Measurements from ENCODE around the gene ENHO. TPM values are rescaled to one million over a fixed set of nuclear protein-coding genes. Genes with fewer than 3 reads are reported as not detected.

ENHO gene
- total RNA-seq, 2 experiments from 2014 or later: 0.45 TPM; not detected in 1

GRCh38 chr9:34558919-34559623, 36.3 kb upstream of the ENHO start:
- Mint-ChIP-seq H3K27ac (no peak overlapping the region), H3K4me3 (no peak overlapping the region), H3K27me3 (peaks cover 64% of the 10 kb centered on the region), H3K4me1 (ENCODE audit: low read depth) (no peaks in the 10 kb centered on the region), H3K36me3 (ENCODE audit: low read depth) (no peaks in the 10 kb centered on the region), H3K9me3 (no peaks in the 10 kb centered on the region)
- no peak for TF ChIP-seq CTCF (IDR thresholded peaks at IDR 0.05)
- DNase-seq: no peak
- ATAC-seq (ENCODE audit: poor library complexity): no peak
- ChIA-PET CTCF (no interaction called here), POLR2A (no interaction called here)
- no peak overlapping the region for H3K27ac ChIP-seq (ENCODE audit: low read depth in 1 of 2, low read length in 2 of 2)
- intact Hi-C loops (cut with DNase I, micrococcal nuclease): no loop called here
- H3K4me3 ChIP-seq (ENCODE audit: low read length): no peak overlapping the region
- no peaks in the 10 kb centered on the region for H3K4me1 ChIP-seq (ENCODE audit: insufficient read depth, low read length)
- no peaks in the 10 kb centered on the region for H3K36me3 ChIP-seq (ENCODE audit: insufficient read depth, low read length)
- H3K27me3 ChIP-seq (ENCODE audit: control insufficient read depth in 1 of 2, insufficient read depth in 2 of 2, low read length in 2 of 2): peaks cover 14 to 22% of the 10 kb centered on the region in 2 experiments
- H3K9me3 ChIP-seq (ENCODE audit: control insufficient read depth in 1 of 2, insufficient read depth in 1 of 2, low read length in 2 of 2): peaks cover 0 to 11% of the 10 kb centered on the region in 2 experiments

GRCh38 chr9:34558364-34558763, 35.6 kb upstream of the ENHO start:
- Mint-ChIP-seq H3K4me1 (ENCODE audit: low read depth) (no peaks in the 10 kb centered on the region), H3K36me3 (ENCODE audit: low read depth) (no peaks in the 10 kb centered on the region), H3K4me3 (no peak overlapping the region), H3K27me3 (peaks cover 58% of the 10 kb centered on the region), H3K27ac (no peak overlapping the region), H3K9me3 (no peaks in the 10 kb centered on the region)
- Histone ChIP-seq H3K27me3 (ENCODE audit: control insufficient read depth in 1 of 2, insufficient read depth in 2 of 2, low read length in 2 of 2) (peaks cover 14 to 22% of the 10 kb centered on the region in 2 experiments), H3K4me3 (ENCODE audit: low read length) (no peak overlapping the region), H3K4me1 (ENCODE audit: insufficient read depth, low read length) (no peaks in the 10 kb centered on the region), H3K36me3 (ENCODE audit: insufficient read depth, low read length) (no peaks in the 10 kb centered on the region), H3K9me3 (ENCODE audit: control insufficient read depth in 1 of 2, insufficient read depth in 1 of 2, low read length in 2 of 2) (peaks cover 0 to 11% of the 10 kb centered on the region in 2 experiments), H3K27ac (ENCODE audit: low read depth in 1 of 2, low read length in 2 of 2) (no peak overlapping the region)
- intact Hi-C loops (cut with DNase I, micrococcal nuclease): no loop called here
- POLR2A ChIA-PET: no interaction called here
- ATAC-seq (ENCODE audit: poor library complexity) (no peak), DNase-seq (no peak)
- CTCF ChIA-PET: no interaction called here
- TF ChIP-seq CTCF (IDR thresholded peaks at IDR 0.05): no peak

GRCh38 chr9:34557426-34558321, 34.9 kb upstream of the ENHO start:
- peaks cover 51% of the 10 kb centered on the region for H3K27me3 Mint-ChIP-seq
- DNase-seq (no peak), ATAC-seq (ENCODE audit: poor library complexity) (no peak)
- H3K27ac ChIP-seq (ENCODE audit: low read depth in 1 of 2, low read length in 2 of 2): no peak overlapping the region
- POLR2A ChIA-PET: no interaction called here
- no peaks in the 10 kb centered on the region for H3K36me3 Mint-ChIP-seq (ENCODE audit: low read depth)
- no peaks in the 10 kb centered on the region for H3K4me1 ChIP-seq (ENCODE audit: insufficient read depth, low read length)
- peaks cover 0 to 11% of the 10 kb centered on the region in 2 experiments for H3K9me3 ChIP-seq (ENCODE audit: control insufficient read depth in 1 of 2, insufficient read depth in 1 of 2, low read length in 2 of 2)
- peaks cover 15 to 22% of the 10 kb centered on the region in 2 experiments for H3K27me3 ChIP-seq (ENCODE audit: control insufficient read depth in 1 of 2, insufficient read depth in 2 of 2, low read length in 2 of 2)
- CTCF ChIA-PET: no interaction called here
- no peak overlapping the region for H3K4me3 ChIP-seq (ENCODE audit: low read length)
- no peaks in the 10 kb centered on the region for H3K4me1 Mint-ChIP-seq (ENCODE audit: low read depth)
- no peak overlapping the region for H3K4me3 Mint-ChIP-seq
- no peak overlapping the region for H3K27ac Mint-ChIP-seq
- no peaks in the 10 kb centered on the region for H3K9me3 Mint-ChIP-seq
- intact Hi-C loops (cut with DNase I, micrococcal nuclease): no loop called here
- no peaks in the 10 kb centered on the region for H3K36me3 ChIP-seq (ENCODE audit: insufficient read depth, low read length)
- no peak for TF ChIP-seq CTCF (IDR thresholded peaks at IDR 0.05)

Data from CD4-positive, alpha-beta T cell (primary cell).